HG03439 (cell line): ENCODE data around the gene ABCC3.

ENCODE experiments used
- ATAC-seq: cut with Tn5 transposase; IDR thresholded peaks from one replicate; pipeline ENCODE4 v1.9.1; 2021; ENCODE audit warnings: mild to moderate bottlenecking, moderate library complexity; ENCODE audit not compliant: unreplicated experiment

The ABCC3 gene

DNA sequence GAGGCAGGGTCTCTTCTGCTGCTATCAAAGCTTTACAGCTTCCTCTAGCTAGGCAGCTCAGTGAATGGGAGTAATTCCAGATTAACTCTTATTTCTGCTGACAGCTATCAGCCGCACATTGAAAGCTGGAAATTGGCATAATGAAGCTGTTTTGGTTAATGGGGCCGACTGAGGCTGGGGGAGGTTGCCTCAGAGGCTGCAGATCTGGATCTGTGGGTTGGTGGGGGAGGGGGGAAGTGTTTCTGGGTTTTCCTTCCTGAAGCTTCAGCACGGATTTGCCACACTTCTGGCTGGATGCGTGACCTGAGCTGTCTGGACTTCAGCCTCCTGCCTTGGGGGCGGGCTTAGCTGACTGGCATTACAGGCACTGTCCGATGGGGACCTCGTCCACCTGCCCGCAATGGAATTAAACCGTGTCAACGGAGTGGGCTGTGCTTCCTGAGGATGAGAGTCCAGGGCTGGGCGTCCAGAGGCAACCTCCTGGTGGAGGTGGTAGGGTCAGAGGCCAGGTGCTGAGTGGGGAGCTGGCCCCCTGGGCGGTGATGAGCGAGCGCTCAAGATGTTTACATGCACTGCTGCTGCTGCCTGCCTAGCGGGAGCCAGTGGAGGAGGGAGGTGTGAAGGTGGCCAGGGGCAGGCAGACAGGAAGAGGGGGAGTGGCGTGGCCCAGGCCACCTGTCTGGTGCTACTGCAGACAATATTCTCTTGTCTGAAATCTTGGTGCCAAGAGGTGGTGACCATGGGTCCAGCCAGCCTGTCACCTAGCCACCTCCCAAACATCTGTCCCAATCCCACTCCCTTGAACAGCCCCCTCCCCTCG is 6.7 kb upstream of the ABCC3 start:
- ATAC-seq, result no peak

DNA sequence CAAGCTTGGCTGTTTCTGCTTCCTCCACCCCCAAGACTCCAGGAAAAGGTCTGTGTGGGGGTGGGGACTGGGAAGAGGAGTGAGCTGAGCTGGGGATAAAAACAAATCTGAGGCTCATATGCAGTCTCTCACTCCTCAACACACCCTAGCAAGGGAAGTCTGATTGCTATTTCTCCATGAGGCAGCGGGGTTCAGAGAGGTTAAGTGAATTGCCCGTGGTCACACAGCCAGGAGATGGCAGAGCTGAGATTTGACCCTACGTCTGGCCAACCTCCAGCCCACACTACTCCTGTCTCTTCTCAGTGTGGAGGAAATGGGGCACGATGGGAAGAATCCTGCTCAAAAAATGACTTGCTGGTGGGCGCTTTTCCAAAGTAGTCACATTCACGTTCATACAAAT is 4.8 kb upstream of the ABCC3 start:
- no peak for ATAC-seq

DNA sequence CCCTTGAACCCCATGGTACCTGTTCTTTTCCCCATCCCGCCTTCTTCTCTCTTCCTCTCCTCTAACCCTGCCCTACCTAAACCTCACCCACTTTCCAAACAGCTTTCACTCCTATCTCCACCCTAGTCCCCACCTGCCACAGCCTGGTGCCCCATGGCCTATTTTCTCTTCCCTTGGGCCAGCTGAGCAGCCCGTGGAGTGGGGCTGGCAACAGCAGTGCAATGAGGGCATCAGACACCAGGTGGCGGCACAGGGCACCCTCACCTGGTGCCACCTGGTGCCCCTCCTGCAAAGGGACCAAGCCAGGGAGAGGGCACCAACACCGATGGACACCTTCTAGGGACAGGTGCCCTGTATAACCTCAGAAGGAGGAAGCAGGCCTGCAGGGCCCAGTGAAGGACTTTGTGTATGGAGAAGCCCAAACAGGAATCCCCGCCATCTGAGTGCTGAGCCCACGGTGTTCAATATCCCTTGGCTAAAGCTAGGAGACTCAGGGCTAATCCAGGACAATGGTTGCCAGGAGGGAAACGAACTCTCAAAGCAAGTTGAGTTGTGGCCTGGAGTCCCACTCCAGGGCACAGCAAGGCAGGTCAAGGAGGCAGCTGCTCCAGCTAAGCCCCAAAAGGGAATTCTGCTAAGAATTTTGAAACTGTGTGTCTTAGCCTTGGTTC is 4.0 kb upstream of the ABCC3 start:
- ATAC-seq, result no peak

DNA sequence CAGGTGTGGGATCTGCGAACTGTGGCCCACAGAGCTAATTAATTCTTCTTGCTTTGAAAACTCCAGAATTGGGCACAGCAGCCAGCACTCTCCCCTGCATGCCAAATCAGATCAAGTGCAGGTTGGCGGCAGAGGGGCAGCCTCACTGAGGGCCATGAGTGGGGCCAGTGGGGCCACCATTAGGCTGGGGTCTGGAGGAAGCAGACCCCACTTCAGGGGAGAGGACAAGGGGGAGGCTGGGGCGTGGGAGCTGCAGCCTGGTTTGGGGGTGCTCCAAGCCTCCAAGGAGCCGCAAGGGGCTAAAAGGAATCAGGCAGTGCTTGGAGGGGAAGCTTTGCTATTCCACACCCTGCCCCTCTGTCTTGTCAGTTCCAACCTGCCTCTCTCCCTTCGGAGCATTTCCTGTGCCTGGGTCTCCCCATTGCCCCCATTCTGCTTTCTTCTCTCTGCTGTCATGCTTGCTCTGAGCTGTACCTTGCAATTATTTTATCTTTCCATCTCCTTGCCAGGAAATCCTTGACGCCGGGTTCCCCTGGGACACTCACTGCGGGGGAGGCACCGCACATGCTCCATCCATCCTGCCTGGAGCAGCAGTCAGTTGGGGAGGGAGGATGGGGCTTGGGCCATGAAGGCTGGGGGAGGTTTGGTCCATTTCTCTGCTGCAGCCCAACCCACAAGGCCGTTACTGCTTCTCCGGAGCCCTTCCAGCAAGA is 3.3 kb upstream of the ABCC3 start:
- no peak for ATAC-seq

DNA sequence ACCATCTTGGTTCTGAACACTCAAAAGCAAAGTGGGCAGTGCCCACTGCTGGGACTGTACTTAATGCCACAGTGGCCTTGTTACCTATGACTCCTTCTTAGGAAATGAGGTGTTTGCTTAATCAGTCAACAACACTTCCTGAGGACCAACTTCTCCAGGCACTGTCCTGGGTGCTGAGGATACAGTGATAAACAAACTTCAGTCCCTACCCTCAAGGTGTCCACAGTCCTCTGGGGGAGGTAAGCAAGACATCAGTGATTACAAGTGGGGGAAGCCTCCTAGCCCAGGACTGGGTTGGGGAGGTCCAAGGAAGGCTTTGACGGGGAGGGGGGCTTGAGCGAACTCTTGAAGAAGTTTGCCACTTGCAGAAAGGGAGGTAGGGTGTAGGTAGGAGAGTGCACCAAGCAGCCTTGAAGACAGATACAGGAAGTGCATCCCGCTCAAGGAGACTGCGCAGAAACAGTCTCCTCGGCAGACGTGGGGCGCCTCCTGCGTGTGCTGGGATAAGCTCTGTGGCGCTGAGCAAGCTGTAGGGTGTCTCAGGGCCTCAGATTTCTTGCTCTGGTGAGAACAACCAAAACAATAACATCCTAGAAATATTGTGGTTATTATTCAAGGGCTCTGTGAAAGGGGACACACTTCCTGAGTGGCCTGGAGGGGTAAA is 2.6 kb upstream of the ABCC3 start:
- ATAC-seq, result no peak

DNA sequence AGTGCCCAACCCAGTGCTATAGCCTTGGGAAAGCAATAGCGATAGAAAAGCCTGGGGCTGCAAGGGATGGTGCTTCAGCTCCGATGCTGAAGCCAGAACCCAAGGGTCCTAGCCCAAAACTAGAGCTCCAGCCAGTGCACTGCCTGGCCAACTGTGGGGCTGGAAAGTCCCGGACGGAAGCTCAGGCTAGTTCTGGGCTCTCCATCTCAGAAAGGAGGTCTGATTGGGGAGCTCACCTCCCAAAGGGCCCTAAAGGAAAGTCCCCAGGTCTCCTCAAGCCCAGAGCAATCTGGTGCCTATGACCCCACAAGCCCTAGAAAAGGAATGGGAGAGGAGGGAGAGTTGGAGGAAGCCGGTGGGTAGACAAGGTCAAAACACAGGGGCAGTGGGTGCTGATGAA is 2.0 kb upstream of the ABCC3 start:
- no peak for ATAC-seq

DNA sequence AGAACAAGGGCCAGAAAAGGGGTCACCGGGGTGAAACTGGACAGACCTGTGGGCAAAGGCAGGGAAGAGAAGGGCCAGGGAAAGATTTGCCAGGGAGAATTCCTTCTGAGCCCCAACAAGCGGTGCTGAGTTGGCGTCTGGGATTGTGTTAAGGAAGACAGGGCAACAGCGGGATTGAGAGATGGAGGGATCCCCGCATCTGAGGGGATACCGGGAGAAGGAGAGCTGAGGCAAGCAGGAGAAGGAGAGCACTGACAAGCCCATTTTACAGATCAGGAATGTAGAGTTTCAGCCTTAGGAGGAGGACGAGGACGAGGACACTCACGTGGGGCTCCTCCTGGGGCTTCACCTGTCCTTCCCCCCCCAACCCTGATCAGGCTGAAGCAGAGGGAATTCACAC is 998 bp upstream of the ABCC3 start:
- no peak for ATAC-seq

DNA sequence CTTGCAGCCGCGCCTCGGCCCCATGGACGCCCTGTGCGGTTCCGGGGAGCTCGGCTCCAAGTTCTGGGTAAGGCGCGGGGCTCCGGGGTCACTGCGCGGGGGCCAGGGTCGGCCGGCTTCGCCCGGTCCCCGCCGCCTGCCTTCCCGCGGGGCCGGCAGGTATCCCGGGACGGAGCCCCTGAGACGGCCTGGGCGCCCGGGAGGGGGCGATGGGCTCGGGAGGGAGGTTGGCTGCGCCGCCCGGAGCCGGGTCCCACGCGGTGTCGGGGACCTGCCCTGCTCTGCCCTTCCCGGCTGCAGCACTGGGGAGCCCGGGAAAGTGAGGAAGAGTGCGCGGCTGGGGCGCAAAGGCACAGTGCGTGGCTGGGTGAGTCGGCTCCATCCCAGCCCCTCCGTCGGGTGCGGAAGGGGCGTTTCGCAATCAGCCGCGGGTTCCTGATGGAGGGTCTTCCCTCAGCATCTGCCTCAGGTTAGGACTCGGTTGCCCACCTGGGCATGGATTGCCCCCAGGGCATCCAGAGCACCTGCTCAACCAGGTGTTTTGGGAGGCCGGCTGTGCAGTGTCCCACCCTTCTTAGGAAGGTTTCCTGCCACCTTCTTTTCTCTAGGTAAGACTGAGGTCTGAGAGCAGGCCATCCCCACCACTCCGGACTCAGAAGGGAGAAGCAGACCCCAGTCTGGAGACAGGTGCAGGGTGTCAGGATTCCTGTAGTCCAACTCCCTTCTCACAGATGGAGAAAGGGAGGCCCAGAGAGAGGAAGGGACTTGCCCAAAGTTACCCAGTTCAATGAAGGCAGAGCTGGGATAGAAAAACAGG is 442 bp downstream of the ABCC3 start:
- no peak for ATAC-seq

DNA sequence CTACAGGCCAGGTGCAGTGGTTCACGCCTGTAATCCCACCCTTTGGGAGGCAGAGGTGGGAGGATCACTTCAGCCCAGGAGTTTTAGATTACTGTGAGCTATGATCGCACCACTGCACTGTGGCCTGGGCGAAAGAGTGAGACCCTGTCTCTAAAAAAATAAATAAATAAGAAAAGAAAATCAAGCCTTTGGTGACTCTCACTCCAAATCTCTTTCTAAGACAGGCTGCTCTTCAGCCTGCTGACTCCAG is 976 bp downstream of the ABCC3 start:
- ATAC-seq, result no peak

DNA sequence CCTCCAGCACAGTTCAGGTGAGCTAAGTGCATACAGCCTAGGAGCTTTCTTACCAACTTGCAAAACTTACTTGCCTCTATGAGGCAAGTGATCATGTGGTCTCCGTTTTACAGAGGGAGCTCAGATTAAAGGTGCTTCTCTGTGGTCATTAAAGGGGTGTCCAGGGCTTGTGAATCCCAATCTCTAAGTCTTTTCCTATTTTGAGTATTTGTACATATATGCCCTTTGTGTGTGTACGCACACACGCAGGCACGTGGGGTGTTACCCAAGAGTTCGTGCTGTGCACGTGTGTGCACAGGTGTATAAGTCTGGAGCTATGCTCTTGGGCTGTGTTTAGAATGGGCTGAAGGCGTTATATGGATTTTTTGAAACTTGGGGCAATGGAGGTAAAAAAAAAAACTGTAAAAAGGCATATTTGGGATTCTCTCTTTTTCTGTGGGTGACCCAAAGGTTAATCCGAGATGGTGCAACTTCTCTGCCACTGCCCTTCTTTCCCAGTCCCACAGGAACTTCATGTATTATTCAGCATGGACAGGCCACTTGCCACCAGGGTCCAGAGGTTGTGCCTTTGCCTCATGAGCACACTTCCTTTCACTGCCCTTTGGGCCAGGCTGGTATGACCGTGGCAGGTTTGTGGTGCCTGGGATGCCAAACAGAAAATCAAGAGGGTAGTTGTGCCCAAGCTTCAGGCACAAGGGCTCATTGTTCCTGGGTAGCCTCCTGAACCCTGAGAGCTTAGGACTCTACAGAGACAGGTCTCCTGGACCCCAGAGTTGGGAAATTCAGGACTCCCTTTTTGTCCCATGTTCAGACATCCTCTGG is 1.5 kb downstream of the ABCC3 start:
- no peak for ATAC-seq

DNA sequence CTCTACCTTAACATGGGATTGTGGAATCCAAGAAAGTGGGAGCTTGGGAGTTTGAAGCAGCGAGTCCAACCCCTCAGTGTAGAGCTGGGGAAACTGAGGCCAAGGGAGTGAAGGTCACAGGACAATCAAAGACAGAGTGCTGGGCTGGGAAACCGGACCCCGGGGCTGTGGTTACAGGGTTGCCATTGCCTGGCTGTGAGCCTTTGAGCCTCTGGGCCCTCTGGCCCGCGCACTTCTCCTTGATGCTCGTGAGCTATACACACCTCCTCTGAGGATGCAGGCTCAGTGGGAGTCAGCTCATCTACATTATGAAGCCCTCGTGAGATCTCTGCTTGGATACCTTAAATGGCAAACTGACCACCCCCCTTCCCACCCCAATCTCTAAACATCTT is 2.1 kb downstream of the ABCC3 start:
- no peak for ATAC-seq

DNA sequence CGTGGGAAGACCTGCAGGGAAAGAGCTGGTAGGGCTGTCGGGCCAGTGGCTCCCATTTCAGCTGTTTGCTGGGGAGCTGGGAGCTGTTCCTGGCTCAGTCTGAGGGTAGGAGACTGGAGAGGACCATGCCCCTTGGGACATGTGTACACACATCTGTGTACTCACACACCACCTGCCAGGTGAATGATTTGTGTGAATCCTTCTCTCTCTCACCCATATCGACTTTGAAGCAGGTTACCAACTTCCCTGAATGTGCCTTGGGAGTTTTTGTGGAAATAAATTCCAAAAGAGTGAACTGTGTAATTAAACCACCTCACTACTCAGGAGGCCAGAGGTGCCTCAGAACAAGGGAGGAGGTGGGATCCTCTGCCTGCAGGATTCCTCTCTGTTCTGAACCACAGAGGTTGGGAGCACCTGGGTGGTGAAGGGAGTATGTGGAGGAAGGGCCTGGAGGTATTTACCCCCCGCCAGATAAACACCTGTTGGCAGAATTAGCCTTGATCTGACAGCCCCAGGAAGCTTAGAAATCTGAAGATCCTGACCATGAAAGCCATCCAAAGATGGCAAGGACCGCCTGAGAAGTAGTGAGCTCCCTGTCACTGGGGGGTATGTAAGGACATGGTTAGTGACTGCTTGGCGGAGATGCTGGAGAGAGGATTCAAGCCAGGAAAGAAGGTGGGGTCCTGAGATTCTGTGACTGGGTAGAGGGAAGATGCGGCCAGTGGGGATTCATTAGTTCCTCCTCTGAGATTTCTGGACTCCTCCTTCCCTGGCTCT is 3.3 kb downstream of the ABCC3 start:
- no peak for ATAC-seq

DNA sequence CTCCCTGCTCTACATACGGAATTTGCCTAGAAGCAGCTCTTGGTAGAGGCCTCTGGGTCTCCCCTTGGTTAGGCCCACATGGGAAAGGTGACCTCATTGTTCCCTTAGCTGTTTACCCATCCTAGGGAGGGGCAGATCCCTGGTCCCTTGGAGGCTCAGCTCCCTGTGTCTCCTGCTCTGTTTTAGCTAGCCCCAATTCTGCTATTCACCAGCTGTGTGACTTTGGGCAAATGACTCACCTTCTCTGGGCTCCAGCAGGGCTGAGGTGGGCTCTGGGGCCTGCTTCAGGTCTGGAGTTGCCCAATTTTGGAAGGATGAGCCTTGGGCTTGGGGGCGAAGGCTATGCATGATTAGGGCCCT is 3.9 kb downstream of the ABCC3 start:
- ATAC-seq, result no peak

DNA sequence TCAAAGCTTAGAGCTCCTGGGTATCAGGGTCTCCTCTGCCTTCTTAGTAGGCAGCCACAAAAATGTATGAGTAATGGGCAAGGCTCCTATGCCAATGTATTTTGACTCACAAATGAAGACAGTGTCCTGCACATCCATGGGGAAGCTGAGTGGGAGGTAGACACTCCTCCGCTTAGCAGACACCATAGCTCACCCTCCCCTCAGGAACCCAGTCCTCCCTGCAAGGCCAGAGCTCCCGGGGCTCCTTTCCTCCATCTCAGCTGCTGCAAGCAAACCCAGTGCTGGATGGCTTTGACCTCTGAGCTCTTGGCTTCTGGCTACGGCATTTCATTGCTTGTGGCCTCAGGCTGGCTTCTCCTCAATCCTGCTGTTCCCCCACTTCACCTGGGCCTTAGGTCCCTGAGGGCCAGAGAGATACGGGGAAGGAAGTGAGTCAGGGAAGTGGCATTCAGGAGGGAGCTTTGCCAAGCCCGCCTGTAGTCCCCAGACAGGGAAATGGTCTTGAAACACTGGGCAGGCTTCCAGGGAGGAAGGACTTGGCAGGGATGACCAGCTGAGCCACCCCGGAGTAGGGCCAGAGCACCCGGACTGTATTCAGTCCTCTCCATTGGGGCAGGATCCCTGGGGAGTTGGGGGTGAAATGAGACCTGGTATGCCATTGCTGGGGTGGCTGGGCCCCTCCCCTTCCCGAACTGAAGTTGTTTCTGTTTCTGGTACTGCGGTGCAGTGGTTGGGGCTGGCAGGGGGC is 4.5 kb downstream of the ABCC3 start:
- no peak for ATAC-seq

DNA sequence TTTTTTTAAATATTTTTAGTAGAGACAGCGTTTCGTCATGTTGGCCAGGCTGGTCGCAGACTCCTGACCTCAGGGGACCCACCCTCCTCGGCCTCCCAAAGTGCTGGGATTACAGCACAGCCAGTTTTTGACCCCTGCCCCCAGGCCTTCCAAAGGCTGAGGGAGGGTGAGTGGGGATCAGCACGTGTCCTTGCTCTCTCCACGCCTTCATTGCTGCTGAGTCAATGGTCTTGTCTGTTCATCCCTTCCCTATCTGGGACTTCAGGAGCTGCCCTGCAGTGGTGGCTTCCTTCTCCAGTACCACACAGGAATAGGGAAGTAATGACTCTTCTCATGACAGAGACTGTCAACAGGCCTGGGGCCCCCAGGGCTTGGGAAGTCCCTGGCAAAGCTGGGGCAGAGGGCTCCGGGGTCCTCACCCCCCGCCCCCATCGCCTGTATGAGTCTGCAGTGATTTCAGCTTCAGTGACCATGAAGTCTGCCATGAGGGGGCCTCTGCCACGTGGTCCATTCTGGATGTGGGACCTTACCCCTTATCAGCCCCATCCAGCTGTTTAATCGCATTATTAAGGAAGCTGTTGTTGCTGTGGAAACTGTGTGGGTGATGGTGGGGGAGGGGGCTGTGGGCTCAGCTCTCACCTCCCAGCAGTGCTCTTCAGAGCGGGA is 6.1 kb downstream of the ABCC3 start:
- ATAC-seq, result no peak

DNA sequence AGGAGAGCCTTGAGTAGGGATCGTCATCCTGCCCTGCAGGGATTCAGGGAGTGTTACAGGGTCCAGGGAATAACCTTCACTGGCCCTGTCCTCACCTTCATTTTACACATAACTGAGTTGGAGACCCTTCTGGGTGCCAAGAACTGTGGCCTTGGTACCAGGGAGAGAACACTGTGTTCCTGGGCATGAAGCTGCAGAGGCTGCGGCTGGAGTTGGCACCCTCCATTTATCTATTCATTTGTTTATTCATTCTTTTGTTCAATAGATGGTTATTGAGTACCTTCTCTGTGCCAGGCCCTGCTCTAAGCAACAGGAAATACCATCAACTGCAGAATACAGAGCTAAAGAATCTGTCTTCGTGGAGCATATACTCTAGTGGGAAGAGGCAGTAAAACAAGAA is 6.7 kb downstream of the ABCC3 start:
- no peak for ATAC-seq

DNA sequence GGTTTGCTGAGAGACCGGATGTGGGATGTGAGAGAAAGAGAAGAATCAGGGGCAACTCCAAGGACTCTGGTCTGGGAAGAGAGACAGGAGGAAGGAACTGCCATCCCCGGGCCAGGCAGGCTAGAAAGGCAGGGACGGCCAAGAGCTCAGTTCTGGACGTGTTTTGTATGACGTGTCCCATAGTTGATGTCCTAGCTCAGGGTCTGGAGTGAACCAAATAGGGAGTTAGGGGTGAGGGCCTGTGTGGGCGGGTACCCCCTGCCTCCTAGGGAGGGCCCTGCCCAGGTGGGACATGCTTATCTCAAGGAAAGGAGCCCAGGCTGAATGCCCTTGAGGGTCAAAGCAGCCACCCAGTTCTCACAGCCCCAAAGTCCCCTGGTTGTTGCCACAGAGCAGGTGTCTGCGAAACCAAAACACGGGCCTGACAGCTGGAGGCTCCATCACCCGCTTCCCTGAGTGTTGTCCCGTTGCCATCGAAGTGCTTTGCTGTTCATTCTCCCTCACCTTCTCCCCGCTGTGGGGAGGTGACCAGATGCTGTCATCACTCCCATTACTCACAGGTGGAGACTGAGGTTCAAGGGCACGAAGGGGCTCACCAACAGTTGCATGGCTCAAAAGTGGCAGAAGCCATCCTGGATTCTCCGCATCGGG is 7.5 kb downstream of the ABCC3 start:
- ATAC-seq, result no peak
